Upper lobe of left lung (tissue), 6 donors: ENCODE results near the gene CABLES2. TPM values are rescaled to one million over a fixed set of nuclear protein-coding genes. Genes with fewer than 3 reads are reported as not detected.

Experiments
- ATAC-seq, 2 donors: fragments of 200-7000 bp; cut with Tn5 transposase; one replicate each; pipeline ENCODE4 v1.9.1; 2022; ENCODE audit warnings: mild to moderate bottlenecking in 2 of 2, moderate library complexity in 2 of 2; ENCODE audit not compliant: low FRiP score in 2 of 2
- DNase-seq, 2 donors: peaks; one replicate each; pipeline ENCODE4 v3.0.0-alpha.2; 2019 to 2020
- H3K27ac ChIP-seq, 4 donors: fragments of 200-600 bp; sonication (generic); one replicate each; pipeline ENCODE4 v1.5.1; 2016 to 2019
- H3K27me3 ChIP-seq, 4 donors: fragments of 200-600 bp; sonication (generic); one replicate each; pipeline ENCODE4 v1.5.1; 2017 to 2019
- H3K36me3 ChIP-seq, 4 donors: fragments of 200-600 bp; sonication (generic); one replicate each; pipeline ENCODE4 v1.5.1; 2016 to 2019
- H3K4me1 ChIP-seq, 4 donors: fragments of 200-600 bp; sonication (generic); one replicate each; pipeline ENCODE4 v1.5.1; 2018 to 2019
- H3K4me3 ChIP-seq, 4 donors: fragments of 200-600 bp; sonication (generic); one replicate each; pipeline ENCODE4 v1.5.1; 2017 to 2019; ENCODE audit warnings: mild to moderate bottlenecking in 2 of 4, moderate library complexity in 1 of 4
- H3K9me3 ChIP-seq, 4 donors: fragments of 200-600 bp; sonication (generic); one replicate each; pipeline ENCODE4 v1.5.1; 2018 to 2019
- EP300 ChIP-seq, 4 donors: sonication (generic); formaldehyde crosslinking; IDR thresholded peaks; one replicate each; pipeline ENCODE4 v1.5.1; 2017; ENCODE audit warnings: antibody characterized with exemption in 4 of 4, control low read depth in 2 of 4
- POLR2A ChIP-seq, 4 donors: fragments of 450-650 bp; IDR thresholded peaks; one replicate each; pipeline ENCODE4 v1.5.1; 2016 to 2017; ENCODE audit warnings: antibody characterized with exemption in 4 of 4, mild to moderate bottlenecking in 2 of 4
- POLR2AphosphoS5 ChIP-seq, 2 donors: sonication (generic); formaldehyde crosslinking; IDR thresholded peaks; one replicate each; pipeline ENCODE4 v1.5.1; 2017; ENCODE audit warnings: antibody characterized with exemption in 2 of 2
- WGBS, 2 donors: methylation state at CpG; one replicate each; pipeline ENCODE4 v1.1.5; 2017 to 2018; 5-methylcytosine and 5-hydroxymethylcytosine counted together
- total RNA-seq, 6 donors: library from RNA; depleted of rRNA in 4 of 6; stranded (reverse); fragments of >200 nt in 4 of 6; gene quantifications; one replicate each; pipeline versions ENCODE4 v1.1.0 to v1.2.1, GENCODE V29; 2016 to 2021
- TF ChIP-seq, protein P1 (sequence below), 6 experiments: fragments of 450-650 bp in 4 of 6; fragments of 200-600 bp in 2 of 6; sonication (generic) in 2 of 6; IDR thresholded peaks; one replicate each; pipeline ENCODE4 v1.5.1; 2016 to 2019; ENCODE audit warnings: antibody characterized with exemption in 6 of 6
- donor health status: DM: no; HTN: no; CAD: no; lungs with moderate emphysema.
- donor health status: DM: no; HTN: yes; CAD: no; lungs with severe emphysema.

Gene CABLES2
- total RNA-seq, 6 donors from 2014 or later, result 2.2 to 5.2 (median 4.0) TPM

DNA sequence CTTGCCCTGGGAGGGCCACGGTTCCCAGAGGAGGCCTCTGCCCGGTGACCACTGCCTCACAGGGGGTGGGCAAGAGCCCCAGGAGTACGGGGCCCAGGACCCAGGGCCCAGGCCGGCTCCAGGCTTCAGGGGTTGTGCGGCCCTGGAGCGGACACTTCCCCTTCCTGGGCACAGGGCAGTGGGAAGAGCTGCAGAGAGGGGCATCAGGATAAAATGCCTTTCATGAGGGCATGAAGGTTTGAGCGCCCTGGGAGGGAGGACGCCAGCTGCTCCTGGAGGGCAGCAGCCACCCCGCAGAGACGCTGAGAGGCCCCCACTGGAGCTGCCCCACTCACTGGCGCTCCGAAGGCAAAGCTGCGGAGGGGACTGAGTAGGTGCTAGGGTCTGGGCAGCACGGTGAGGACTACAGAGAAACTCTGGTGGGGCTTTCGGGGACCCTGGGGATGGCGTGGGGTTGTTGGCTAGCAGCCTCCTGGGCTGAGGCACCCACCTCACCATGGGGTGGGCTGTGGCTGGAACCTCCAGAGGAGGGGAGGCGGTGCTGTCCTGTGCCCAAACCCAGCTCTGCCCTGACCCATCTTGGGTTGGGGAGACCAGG, 50.4 kb downstream of the CABLES2 start:
- TF ChIP-seq, protein P1, sequence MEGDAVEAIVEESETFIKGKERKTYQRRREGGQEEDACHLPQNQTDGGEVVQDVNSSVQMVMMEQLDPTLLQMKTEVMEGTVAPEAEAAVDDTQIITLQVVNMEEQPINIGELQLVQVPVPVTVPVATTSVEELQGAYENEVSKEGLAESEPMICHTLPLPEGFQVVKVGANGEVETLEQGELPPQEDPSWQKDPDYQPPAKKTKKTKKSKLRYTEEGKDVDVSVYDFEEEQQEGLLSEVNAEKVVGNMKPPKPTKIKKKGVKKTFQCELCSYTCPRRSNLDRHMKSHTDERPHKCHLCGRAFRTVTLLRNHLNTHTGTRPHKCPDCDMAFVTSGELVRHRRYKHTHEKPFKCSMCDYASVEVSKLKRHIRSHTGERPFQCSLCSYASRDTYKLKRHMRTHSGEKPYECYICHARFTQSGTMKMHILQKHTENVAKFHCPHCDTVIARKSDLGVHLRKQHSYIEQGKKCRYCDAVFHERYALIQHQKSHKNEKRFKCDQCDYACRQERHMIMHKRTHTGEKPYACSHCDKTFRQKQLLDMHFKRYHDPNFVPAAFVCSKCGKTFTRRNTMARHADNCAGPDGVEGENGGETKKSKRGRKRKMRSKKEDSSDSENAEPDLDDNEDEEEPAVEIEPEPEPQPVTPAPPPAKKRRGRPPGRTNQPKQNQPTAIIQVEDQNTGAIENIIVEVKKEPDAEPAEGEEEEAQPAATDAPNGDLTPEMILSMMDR (IDR thresholded peaks at IDR 0.05), result no peak
- TF ChIP-seq POLR2AphosphoS5 (IDR thresholded peaks at IDR 0.05), result no peak
- no peak for TF ChIP-seq POLR2A (IDR thresholded peaks at IDR 0.05)
- TF ChIP-seq EP300 (IDR thresholded peaks at IDR 0.05), result no peak
- DNase-seq, result peak in 1 of 2 donors; percentile 51

DNA sequence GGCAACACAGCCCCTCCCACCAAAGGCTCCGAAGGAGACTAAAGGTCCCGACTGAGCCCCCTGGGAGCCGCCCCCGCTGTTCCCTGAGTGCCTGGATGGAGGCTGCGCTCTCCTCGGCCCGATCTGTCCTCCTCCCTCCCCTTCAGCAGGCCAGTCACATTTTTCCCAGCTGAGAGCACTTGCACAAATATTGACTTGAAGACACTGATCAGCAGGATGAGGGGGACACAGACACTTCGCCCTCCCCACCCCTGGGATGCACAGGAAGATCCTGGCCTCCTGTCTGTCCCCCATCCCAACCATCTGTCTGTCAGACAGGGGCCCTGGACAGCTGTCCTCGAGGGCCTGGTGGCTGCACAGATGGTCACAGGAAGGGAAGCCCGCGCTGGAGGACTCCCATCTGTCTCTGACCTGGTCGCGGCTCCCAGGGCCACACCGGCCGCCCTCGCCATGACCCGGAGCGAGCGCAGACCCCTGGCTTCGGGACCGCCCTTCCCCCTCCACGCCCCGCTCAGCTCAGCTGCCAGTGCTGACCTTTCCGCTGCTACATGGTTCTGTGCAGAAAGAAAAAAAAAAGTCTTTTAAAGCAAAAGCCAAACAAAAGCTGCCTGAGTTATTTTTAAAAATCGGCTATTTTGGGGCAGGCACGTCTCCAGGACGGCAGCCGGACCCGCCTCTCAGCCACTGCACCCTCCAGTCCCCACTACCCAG, 51.1 kb downstream of the CABLES2 start:
- Histone ChIP-seq H3K36me3 (peaks cover under 1 to 42% (median 15%) of the 10 kb centered on the region in 4 donors), H3K9me3 (no peaks in the 10 kb centered on the region), H3K4me1 (peaks cover 64 to 82% (median 77%) of the 10 kb centered on the region in 4 donors), H3K27ac (peak overlapping the region; percentile 91 to 98 (median 94)), H3K4me3 (peak overlapping the region in 2 of 4 donors; percentile 26 to 31), H3K27me3 (no peaks in the 10 kb centered on the region)
- ATAC-seq, result no peak
- 53 to 56% methylated on average over 14 to 29 of the region's 29 CpGs for WGBS, 2 donors
- DNase-seq, result peak in 1 of 2 donors; percentile 74
- TF ChIP-seq POLR2A (IDR thresholded peaks at IDR 0.05) (no peak), POLR2AphosphoS5 (IDR thresholded peaks at IDR 0.05) (peak in 1 of 2 donors; percentile 22)

More for the DNA sequence above, 50.4 kb downstream of the CABLES2 start:
- 42 to 45% methylated on average over 9 to 14 of the region's 17 CpGs for WGBS, 2 donors
- Histone ChIP-seq H3K4me3 (peak overlapping the region in 2 of 4 donors; percentile 26 to 31), H3K27me3 (no peaks in the 10 kb centered on the region), H3K9me3 (no peaks in the 10 kb centered on the region), H3K27ac (peak overlapping the region; percentile 91 to 98 (median 94)), H3K36me3 (peaks cover 0 to 38% (median 9%) of the 10 kb centered on the region in 4 donors), H3K4me1 (peaks cover 71 to 89% (median 83%) of the 10 kb centered on the region in 4 donors)
- no peak for ATAC-seq

DNA sequence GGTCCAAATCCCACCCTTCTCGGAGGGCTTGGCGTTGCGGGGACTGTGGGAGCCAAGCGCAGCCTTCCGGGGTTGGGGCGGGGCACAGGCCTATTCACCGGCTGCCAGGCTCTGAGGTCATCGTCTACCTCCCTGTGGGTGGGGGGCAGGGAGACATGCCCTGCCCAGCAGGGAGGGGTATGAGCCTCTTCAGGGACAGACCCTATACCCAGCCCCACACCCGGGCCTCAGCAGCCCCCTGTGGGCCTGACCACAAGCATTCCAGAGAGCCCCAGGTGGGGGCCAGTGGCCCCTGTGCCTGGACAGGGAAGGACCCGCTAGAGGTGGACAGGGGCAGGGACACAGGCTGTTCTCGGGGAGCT, 51.6 kb downstream of the CABLES2 start:
- DNase-seq (peak in 1 of 2 donors; percentile 76), ATAC-seq (no peak)
- Histone ChIP-seq H3K9me3 (no peaks in the 10 kb centered on the region), H3K4me3 (peak overlapping the region in 1 of 4 donors; percentile 31), H3K4me1 (peaks cover 59 to 78% (median 76%) of the 10 kb centered on the region in 4 donors), H3K36me3 (peaks cover 4 to 48% (median 21%) of the 10 kb centered on the region in 4 donors), H3K27ac (peak overlapping the region; percentile 91 to 98 (median 94)), H3K27me3 (no peaks in the 10 kb centered on the region)
- WGBS, 2 donors, result 73% methylated on average over 2 of the region's 11 CpGs; no CpG with 5 or more reads in 1 of the 2 donors
- TF ChIP-seq, protein P1 (IDR thresholded peaks at IDR 0.05), result no peak
- TF ChIP-seq POLR2AphosphoS5 (IDR thresholded peaks at IDR 0.05) (no peak), EP300 (IDR thresholded peaks at IDR 0.05) (no peak), POLR2A (IDR thresholded peaks at IDR 0.05) (no peak)

DNA sequence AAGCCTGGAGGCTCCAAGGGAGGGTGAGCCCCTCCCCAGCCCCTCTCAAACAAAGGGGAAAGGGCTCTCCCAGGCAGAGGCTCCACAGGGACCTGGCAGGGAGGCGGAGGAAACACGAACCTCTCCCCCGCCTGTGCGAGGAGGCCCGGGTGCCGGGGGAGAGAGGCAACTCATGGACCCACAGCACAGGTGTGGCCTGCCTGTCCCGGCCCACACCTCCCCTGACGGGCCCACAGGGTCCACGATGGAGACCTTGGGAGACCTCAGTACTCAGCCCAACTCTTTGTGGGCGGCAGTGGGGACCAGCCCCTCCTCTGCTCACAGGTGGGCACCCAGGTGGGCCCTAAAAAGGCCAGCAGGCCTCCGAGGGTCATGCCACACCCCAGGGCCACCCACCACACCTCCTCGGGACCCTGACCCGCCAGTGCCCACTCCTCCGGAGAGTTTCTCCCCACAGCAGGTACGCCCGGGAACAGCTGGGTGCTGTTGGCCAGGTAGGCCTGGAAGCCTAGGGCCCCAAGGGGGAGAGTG, 52.2 kb downstream of the CABLES2 start:
- Histone ChIP-seq H3K9me3 (no peaks in the 10 kb centered on the region), H3K27me3 (no peaks in the 10 kb centered on the region), H3K4me3 (no peak overlapping the region), H3K4me1 (peaks cover 57 to 80% (median 74%) of the 10 kb centered on the region in 4 donors), H3K36me3 (peaks cover 4 to 54% (median 24%) of the 10 kb centered on the region in 4 donors), H3K27ac (peak overlapping the region; percentile 91 to 98 (median 94))
- TF ChIP-seq EP300 (IDR thresholded peaks at IDR 0.05) (no peak), POLR2AphosphoS5 (IDR thresholded peaks at IDR 0.05) (no peak), POLR2A (IDR thresholded peaks at IDR 0.05) (no peak)
- DNase-seq, result peak in 1 of 2 donors; percentile 70
- ATAC-seq, result no peak
- 77 to 78% methylated on average over 5 to 16 of the region's 16 CpGs for WGBS, 2 donors

DNA sequence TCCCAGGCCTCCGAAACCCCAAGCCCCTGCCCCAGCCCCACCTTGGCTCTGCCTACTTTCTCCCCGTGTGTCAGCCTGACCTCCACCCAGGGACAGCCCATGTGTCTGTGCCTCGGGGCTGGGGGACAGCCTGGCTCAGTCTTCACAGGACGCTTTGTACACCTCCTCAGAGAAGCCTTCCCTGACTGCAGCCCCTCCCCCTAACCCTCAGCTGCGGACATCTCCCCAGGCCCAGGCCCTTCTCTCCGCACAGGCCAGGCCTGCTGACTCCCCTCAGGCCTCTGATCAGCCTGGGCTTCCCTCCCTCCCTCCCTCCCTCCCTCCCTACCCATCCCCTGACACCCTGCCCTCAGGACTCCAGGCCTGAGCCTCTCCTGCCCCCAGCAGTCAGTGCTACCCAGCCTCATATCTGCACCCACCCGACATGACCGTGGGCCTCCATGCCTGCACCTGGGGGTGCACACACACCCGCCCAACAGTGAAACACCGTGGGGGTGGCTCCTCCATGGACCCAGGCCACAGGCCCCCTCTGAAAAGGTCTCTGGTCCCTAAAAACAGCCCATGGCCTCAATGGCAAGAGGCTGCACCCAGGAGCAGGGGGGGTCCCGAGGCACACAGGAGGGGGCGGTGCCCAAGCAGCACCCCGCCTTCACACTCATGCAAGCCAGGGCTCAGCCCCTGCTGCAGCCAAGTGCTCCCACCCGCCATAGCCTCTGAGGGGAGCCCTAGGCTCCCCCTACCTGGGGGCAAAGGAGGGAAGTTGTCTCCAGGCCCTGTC, 52.9 kb downstream of the CABLES2 start:
- 80 to 82% methylated on average over 9 to 14 of the region's 14 CpGs for WGBS, 2 donors
- Histone ChIP-seq H3K4me3 (no peak overlapping the region), H3K27ac (peak overlapping the region; percentile 91 to 98 (median 94)), H3K27me3 (no peaks in the 10 kb centered on the region), H3K36me3 (peaks cover 4 to 56% (median 25%) of the 10 kb centered on the region in 4 donors), H3K9me3 (no peaks in the 10 kb centered on the region), H3K4me1 (peaks cover 50 to 74% (median 68%) of the 10 kb centered on the region in 4 donors)
- TF ChIP-seq, protein P1 (IDR thresholded peaks at IDR 0.05), result no peak
- TF ChIP-seq EP300 (IDR thresholded peaks at IDR 0.05) (no peak), POLR2A (IDR thresholded peaks at IDR 0.05) (no peak), POLR2AphosphoS5 (IDR thresholded peaks at IDR 0.05) (no peak)
- DNase-seq (peak in 1 of 2 donors; percentile 67), ATAC-seq (no peak)
